HCT116 (cell line): ENCODE results near the gene PPP3R1. TPM values are rescaled to one million over a fixed set of nuclear protein-coding genes. Genes with fewer than 3 reads are reported as not detected.

Experiments
- ATAC-seq: fragments of 200-7000 bp; cut with Tn5 transposase; 2 replicates; pipeline ENCODE4 v1.9.1; 2020; ENCODE audit warnings: mild to moderate bottlenecking, moderate library complexity
- BruUV-seq: library from RNA; stranded (reverse); fragments of 400-500 nt; replicated peaks from 2 replicates; lab custom pipeline; 2021; lab: Mats Ljungman, UMichigan
- CTCF ChIA-PET: fragments of 300-600 bp; sonication (Branson Sonifier 250); formaldehyde crosslinking; loops from one replicate; lab custom pipeline; 2021; ENCODE audit warnings: antibody characterized with exemption; lab: Charles Lee
- POLR2A ChIA-PET: fragments of 300-600, 350-600 bp; sonication (Branson Sonifier 250); formaldehyde crosslinking; loops from one replicate; lab custom pipeline; 2021; ENCODE audit warnings: antibody characterized with exemption; lab: Charles Lee
- RAD21 ChIA-PET, 2 experiments: fragments of 300-600 bp; sonication (Branson Sonifier 250); formaldehyde crosslinking; loops; one replicate each; lab custom pipeline; 2023; ENCODE audit warnings: low total read pairs in 2 of 2; ENCODE audit not compliant: uncharacterized antibody in 2 of 2, unreplicated experiment in 2 of 2, low non-redundant PET in 1 of 2; lab: Charles Lee
- DNase-seq: peaks from one replicate; pipeline ENCODE4 v3.0.0-alpha.2; 2010; ENCODE audit warnings: low read depth, low spot score
- H2AFZ ChIP-seq: fragments of 200-600 bp; shearing (Covaris generic), sonication (generic); 2 replicates; pipeline ENCODE4 v1.6.1; 2017; ENCODE audit warnings: low read depth, mixed run types, mixed read lengths, antibody characterized with exemption, low read length; ENCODE audit not compliant: poor library complexity, severe bottlenecking
- H3K27ac ChIP-seq: 2 replicates; pipeline ENCODE4 v1.5.1; 2012; ENCODE audit warnings: low read depth, low read length
- H3K27me3 ChIP-seq: fragments of 200-600 bp; sonication (generic); 2 replicates; pipeline ENCODE4 v1.6.1; 2016; ENCODE audit warnings: mixed run types, low read length, mixed read lengths; ENCODE audit not compliant: insufficient read depth
- H3K36me3 ChIP-seq, 2 experiments: fragments of 200-500 bp in 1 of 2; fragments of 200-600 bp in 1 of 2; sonication (Bioruptor generic) in 1 of 2; sonication (generic) in 1 of 2; 2 replicates each; pipeline versions ENCODE4 v1.5.1 to v1.6.1; 2014 to 2016; ENCODE audit warnings: low read length in 2 of 2, inconsistent platforms in 1 of 2, mixed read lengths in 1 of 2, mixed run types in 1 of 2; ENCODE audit not compliant: insufficient read depth in 2 of 2, control insufficient read depth in 1 of 2
- H3K4me1 ChIP-seq, 2 experiments: fragments of 200-600 bp in 1 of 2; sonication (generic) in 1 of 2; 2 replicates each; pipeline versions ENCODE4 v1.5.1 to v1.6.1; 2012 to 2017; ENCODE audit warnings: low read length in 2 of 2, inconsistent platforms in 1 of 2, mild to moderate bottlenecking in 1 of 2, mixed read lengths in 1 of 2, mixed run types in 1 of 2, moderate library complexity in 1 of 2; ENCODE audit not compliant: insufficient read depth in 2 of 2, control insufficient read depth in 1 of 2
- H3K4me2 ChIP-seq: fragments of 200-600 bp; sonication (generic); 2 replicates; pipeline ENCODE4 v1.6.1; 2017; ENCODE audit warnings: mixed run types, low read length, mixed read lengths
- H3K4me3 ChIP-seq, 2 experiments: fragments of 200-600 bp in 1 of 2; sonication (generic) in 1 of 2; replicated peaks in 1 of 2; 2 replicates each; pipeline ENCODE4 v1.5.1; 2011 to 2016; ENCODE audit warnings: low read length in 2 of 2, control low read depth in 1 of 2, low read depth in 1 of 2, mild to moderate bottlenecking in 1 of 2, mixed read lengths in 1 of 2, mixed run types in 1 of 2
- H3K79me2 ChIP-seq: fragments of 200-600 bp; sonication (generic); 2 replicates; pipeline ENCODE4 v1.6.1; 2017; ENCODE audit warnings: mild to moderate bottlenecking, mixed run types, low read length, moderate library complexity, mixed read lengths; ENCODE audit not compliant: insufficient read depth
- H3K9ac ChIP-seq: fragments of 200-600 bp; sonication (generic); 2 replicates; pipeline ENCODE4 v1.6.1; 2016; ENCODE audit warnings: low read length, mixed read lengths
- H3K9me2 ChIP-seq: fragments of 200-600 bp; sonication (generic), shearing (Covaris generic); 2 replicates; pipeline ENCODE4 v1.6.1; 2017; ENCODE audit warnings: mixed run types, mild to moderate bottlenecking, moderate library complexity; ENCODE audit not compliant: insufficient read depth
- H3K9me3 ChIP-seq, 2 experiments: fragments of 200-500 bp in 1 of 2; fragments of 200-600 bp in 1 of 2; sonication (Bioruptor generic) in 1 of 2; sonication (generic) in 1 of 2; 2 replicates each; pipeline ENCODE4 v1.6.1; 2014 to 2017; ENCODE audit warnings: low read length in 2 of 2, mixed read lengths in 2 of 2, inconsistent platforms in 1 of 2, low read depth in 1 of 2, mild to moderate bottlenecking in 1 of 2, mixed run types in 1 of 2, moderate library complexity in 1 of 2; ENCODE audit not compliant: control insufficient read depth in 1 of 2, insufficient read depth in 1 of 2
- H4K20me1 ChIP-seq: fragments of 200-600 bp; sonication (generic), shearing (Covaris generic); 2 replicates; pipeline ENCODE4 v1.6.1; 2017; ENCODE audit warnings: mixed run types, mild to moderate bottlenecking, moderate library complexity; ENCODE audit not compliant: insufficient read depth
- ATF3 ChIP-seq: IDR thresholded peaks from 2 replicates; pipeline ENCODE4 v1.6.1; 2012
- CTCF ChIP-seq, 3 experiments: fragments of 200-600 bp in 1 of 3; sonication (generic) in 1 of 3; IDR thresholded peaks in 2 of 3; conservative IDR thresholded peaks in 1 of 3; 2 replicates each; pipeline ENCODE4 v1.5.1; 2012 to 2017; ENCODE audit warnings: low read depth in 2 of 3, low read length in 2 of 3, antibody characterized with exemption in 1 of 3, borderline replicate concordance in 1 of 3, control low read depth in 1 of 3, mild to moderate bottlenecking in 1 of 3, mixed read lengths in 1 of 3, mixed run types in 1 of 3, moderate library complexity in 1 of 3; ENCODE audit not compliant: insufficient read depth in 1 of 3
- POLR2A ChIP-seq: IDR thresholded peaks from 2 replicates; pipeline ENCODE4 v1.7.0; 2011; ENCODE audit warnings: borderline replicate concordance; ENCODE audit not compliant: insufficient read depth, insufficient read length; ENCODE audit errors: extremely low read depth
- RAD21 ChIP-seq: IDR thresholded peaks from 2 replicates; pipeline ENCODE4 v1.6.1; 2012; ENCODE audit warnings: low read depth, mild to moderate bottlenecking
- SIN3A ChIP-seq: IDR thresholded peaks from 2 replicates; pipeline ENCODE4 v1.6.1; 2012; ENCODE audit warnings: low read depth
- TCF7L2 ChIP-seq: IDR thresholded peaks from 2 replicates; pipeline ENCODE4 v1.7.0; 2011; ENCODE audit warnings: borderline replicate concordance, inconsistent platforms; ENCODE audit not compliant: insufficient read depth, insufficient read length; ENCODE audit errors: extremely low read depth
- intact Hi-C: fragments of 100-400 bp; cut with micrococcal nuclease; formaldehyde crosslinking; loops from 2 replicates; pipeline ENCODE4 v1.10.0; 2022
- total RNA-seq: library from RNA; stranded (reverse); gene quantifications from one replicate; pipeline ENCODE4 v1.2.1, GENCODE V29; 2021; ENCODE audit not compliant: unreplicated experiment

PPP3R1 gene
- total RNA-seq, 1 experiment from 2014 or later, result 69.9 TPM

DNA sequence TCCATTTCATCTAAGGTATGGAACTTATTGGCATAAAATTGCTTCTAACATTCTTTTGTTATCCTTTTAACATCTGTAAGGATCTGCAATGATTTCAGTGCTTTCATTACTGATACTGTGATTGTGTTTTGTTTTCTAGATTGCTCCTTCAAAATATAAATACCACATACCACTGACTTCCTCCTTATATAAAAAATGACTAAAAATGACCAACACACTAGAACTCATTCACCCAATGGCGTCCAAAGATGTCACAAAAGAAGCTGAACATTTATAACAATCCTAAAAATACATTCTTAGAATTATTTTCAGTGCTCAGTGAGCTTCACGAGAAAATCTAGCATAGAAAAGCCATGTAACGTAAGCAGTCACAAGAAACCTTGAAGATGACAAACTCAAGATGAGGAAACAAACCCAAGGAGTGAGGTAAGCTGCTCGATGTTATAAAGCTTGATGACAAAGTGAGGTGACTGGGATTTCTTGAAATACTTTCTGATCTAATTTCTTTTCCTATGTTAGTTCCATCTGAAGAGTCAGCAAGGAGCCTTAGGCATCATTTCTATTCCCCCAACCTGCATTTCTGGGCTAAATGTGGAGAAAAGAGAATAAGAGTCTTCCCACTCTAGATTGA is 52.1 kb downstream of the PPP3R1 start:
- Histone ChIP-seq H3K9me3 (no peaks in the 10 kb centered on the region), H3K9ac (no peak overlapping the region), H3K4me2 (no peak overlapping the region), H3K4me3 (no peak overlapping the region)
- TF ChIP-seq TCF7L2 (no peak), SIN3A (no peak), ATF3 (no peak)
- TF ChIP-seq, all 23 proteins: peak for 0
- Histone ChIP-seq H2AFZ (no peak overlapping the region), H3K27me3 (no peaks in the 10 kb centered on the region), H3K9me2 (no peaks in the 10 kb centered on the region), H4K20me1 (peaks cover 23% of the 10 kb centered on the region), H3K4me1 (peaks cover 0 to under 1% of the 10 kb centered on the region in 2 experiments; a peak in 1 of 4 replicates), H3K27ac (no peak overlapping the region), H3K79me2 (peaks cover 89% of the 10 kb centered on the region), H3K36me3 (no peaks in the 10 kb centered on the region)
- ATAC-seq (no peak), DNase-seq (no peak)
- ChIA-PET CTCF (no interaction called here), POLR2A (no interaction called here), RAD21 (no interaction called here)
- no TSS peak for BruUV-seq
- intact Hi-C loops, result no loop called here

DNA sequence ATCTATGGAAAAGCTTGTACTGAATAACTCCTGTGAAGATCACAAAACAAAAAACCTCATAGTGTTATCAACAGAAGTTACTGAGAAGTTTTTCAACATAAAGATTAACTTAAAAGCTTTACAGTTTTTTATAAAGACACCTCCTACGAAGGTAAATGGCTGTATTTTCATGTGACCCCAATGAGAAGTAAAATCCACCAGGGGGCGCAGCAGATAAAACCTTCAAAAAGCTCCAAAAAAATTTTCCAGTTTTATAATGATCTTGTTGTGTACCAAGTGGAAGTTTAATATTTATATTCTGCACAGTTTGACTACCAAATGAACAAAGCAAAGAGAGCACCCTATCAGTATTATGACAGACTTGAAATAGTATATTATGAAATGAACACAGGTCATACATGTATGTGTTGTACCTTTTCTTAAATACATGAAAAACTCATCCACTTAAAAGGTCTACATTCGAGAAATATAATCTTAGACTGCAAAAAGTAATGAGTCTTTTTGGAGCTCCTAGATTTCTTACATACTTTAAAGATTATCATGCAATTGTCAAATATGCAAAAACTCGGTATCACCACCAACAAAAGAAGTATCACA is 56.1 kb downstream of the PPP3R1 start:
- ATAC-seq, result no peak
- no peak overlapping the region for H3K27ac ChIP-seq

More for the DNA sequence above, 56.1 kb downstream of the PPP3R1 start:
- RAD21 ChIA-PET, result interaction anchor here in 1 of 2 experiments (0.7 kb wide), 1 partner anchor 48 kb away, joined by 3 read pairs; no protein-coding TSS in a partner anchor
- H3K79me2 ChIP-seq, result peaks cover 94% of the 10 kb centered on the region
- TF ChIP-seq RAD21 (0 out of 2 replicates have a peak, but pooled peaks have one; percentile 24), POLR2A (no peak), CTCF (IDR thresholded peaks at IDR 0.05 in 2 of 3, conservative IDR thresholded peaks at IDR 0.05 in 1 of 3; ENCODE audit: borderline replicate concordance in 1 of 3, insufficient read depth in 1 of 3, low read depth in 2 of 3, low read length in 2 of 3) (peak; percentile 26 to 62 (median 38); a peak in 5 of 6 replicates)
- H2AFZ ChIP-seq, result no peak overlapping the region
- DNase-seq, result no peak
- no TSS peak for BruUV-seq
- POLR2A ChIA-PET, result no interaction called here
- peaks cover 18% of the 10 kb centered on the region for H4K20me1 ChIP-seq
- no peaks in the 10 kb centered on the region for H3K9me3 ChIP-seq
- H3K4me1 ChIP-seq, result peaks cover 2 to 24% of the 10 kb centered on the region in 2 experiments; a peak in 3 of 4 replicates
- no peaks in the 10 kb centered on the region for H3K9me2 ChIP-seq
- H3K4me3 ChIP-seq, result no peak overlapping the region
- no peaks in the 10 kb centered on the region for H3K36me3 ChIP-seq
- no peak overlapping the region for H3K4me2 ChIP-seq
- no peak overlapping the region for H3K9ac ChIP-seq
- intact Hi-C loops, result no loop called here
- CTCF ChIA-PET, result interaction anchor here (1.0 to 2.1 kb wide), 13 partner anchors 10 to 246 kb away, joined by 3 to 8 read pairs (median 4); partner anchors contain the start of gene PPP3R1
- H3K27me3 ChIP-seq, result no peaks in the 10 kb centered on the region
